ENCODE measurements around the gene PLVAP. TPM values are rescaled to one million over a fixed set of nuclear protein-coding genes. Genes with fewer than 3 reads are reported as not detected.
A peak's percentile ranks its signal among the peaks of the same experiment; 100 is the strongest.

PLVAP gene
- polyA plus RNA-seq, 1 experiment: not detected

DNA sequence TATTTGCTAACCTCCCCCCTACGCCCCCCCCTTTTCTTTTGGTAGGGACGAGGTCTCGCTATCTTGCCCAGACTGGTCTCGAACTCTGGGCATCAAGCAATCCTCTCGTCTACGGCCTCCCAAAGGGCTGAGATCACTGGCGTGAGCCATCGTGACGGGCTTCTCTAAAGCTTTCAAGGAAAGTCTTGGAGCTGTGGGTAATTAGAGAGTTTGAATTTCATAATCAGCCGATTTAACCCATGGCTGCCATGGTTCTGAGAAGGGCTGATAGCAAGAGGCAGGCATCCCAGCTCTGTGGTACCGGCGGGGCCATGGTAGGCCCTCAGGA lies 73.2 kb downstream of the PLVAP start:
- POLR2A ChIA-PET: no interaction called here
- Histone ChIP-seq H3K36me3 (ENCODE audit: control insufficient read depth, insufficient read depth, low read length) (peaks cover under 1% of the 10 kb centered on the region), H3K4me3 (ENCODE audit: low read depth, low read length) (no peak overlapping the region), H3K27me3 (ENCODE audit: control insufficient read depth, insufficient read depth, low read length) (no peaks in the 10 kb centered on the region)
- CTCF ChIA-PET: interaction anchor here (1.0 to 5.0 kb wide), 8 partner anchors 11 to 82 kb away, joined by 3 to 52 read pairs (median 6); no protein-coding TSS in a partner anchor
- DNase-seq (ENCODE audit: low read depth): no peak
- TF ChIP-seq CTCF (IDR thresholded peaks at IDR 0.05; ENCODE audit: insufficient read depth, low read depth, low read length): no peak

DNA sequence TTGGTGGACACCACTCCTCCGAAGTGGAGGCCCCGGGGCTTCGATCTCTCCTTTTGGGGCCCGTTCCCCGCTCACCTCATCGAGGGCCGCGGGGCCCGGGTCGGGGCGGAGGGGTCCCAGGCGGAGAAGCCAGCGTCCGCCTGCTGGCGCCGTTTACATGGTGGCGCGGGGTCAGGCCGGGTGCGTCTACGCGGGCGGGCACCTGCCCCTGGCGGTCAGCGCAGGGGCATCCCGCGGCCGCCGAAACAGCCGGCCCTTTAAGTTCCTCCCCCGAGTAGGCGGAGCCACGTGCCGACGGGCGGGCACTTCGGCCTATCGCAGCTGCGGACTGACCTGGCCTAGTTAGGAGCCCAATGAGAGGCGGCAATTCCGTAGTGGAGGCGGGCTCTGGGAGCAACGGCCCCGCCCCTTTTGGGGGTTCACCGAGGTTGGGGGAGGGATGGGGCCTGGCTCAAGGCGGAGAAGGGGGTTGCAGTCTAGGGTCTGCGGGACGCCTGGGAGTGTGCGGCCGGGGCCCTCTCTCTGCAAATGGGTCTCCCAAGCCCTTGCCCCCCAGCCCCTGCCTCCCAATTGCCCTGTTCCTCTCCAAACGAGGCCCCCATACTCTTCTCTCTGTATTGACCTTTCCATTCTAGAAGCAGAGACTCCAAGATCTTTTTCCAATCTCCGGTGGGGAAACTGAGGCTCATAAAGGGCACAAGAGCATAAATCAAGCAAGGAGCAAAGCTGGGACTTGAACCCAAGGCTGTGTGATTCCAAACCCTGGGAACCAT lies 73.8 kb downstream of the PLVAP start, which contains the start of gene ABHD8:
ABHD8 (minus strand) TSS at position 259 of the 773 bp plus-strand sequence. CDS start 1,809 bp downstream, outside the sequence.
- POLR2A ChIA-PET: no interaction called here
- CTCF ChIA-PET: interaction anchor here (0.7 to 5.0 kb wide), 11 partner anchors 10 to 170 kb away, joined by 3 to 52 read pairs (median 5); no protein-coding TSS in a partner anchor
- no peaks in the 10 kb centered on the region for H3K27me3 ChIP-seq (ENCODE audit: control insufficient read depth, insufficient read depth, low read length)
- peaks cover 1% of the 10 kb centered on the region for H3K36me3 ChIP-seq (ENCODE audit: control insufficient read depth, insufficient read depth, low read length)
- peak within 1 kb of the TSS; percentile 84 for H3K4me3 ChIP-seq (ENCODE audit: low read depth, low read length)
- peak; percentile 70 for DNase-seq (ENCODE audit: low read depth)
- peak; percentile 51 for TF ChIP-seq CTCF (IDR thresholded peaks at IDR 0.05; ENCODE audit: insufficient read depth, low read depth, low read length)

- ChIA-PET POLR2A (interaction anchor here (0.5 kb wide), 1 partner anchor 103 kb away, joined by 3 read pairs; the partner anchor contains the start of gene BST2), CTCF (interaction anchor here (1.0 to 5.0 kb wide), 5 partner anchors 9 to 171 kb away, joined by 3 to 52 read pairs (median 4); no protein-coding TSS in a partner anchor)
- no peak for TF ChIP-seq CTCF (IDR thresholded peaks at IDR 0.05; ENCODE audit: insufficient read depth, low read depth, low read length)
- H3K27me3 ChIP-seq (ENCODE audit: control insufficient read depth, insufficient read depth, low read length): no peaks in the 10 kb centered on the region
- DNase-seq (ENCODE audit: low read depth): no peak
- peaks cover 1% of the 10 kb centered on the region for H3K36me3 ChIP-seq (ENCODE audit: control insufficient read depth, insufficient read depth, low read length)
- H3K4me3 ChIP-seq (ENCODE audit: low read depth, low read length): peak overlapping the region; percentile 84
These were observed 74.6 kb downstream of the PLVAP start for GRCh38 chr19:17302391-17303166.

Other genes with a start within 250 kb of the PLVAP start
- 27.9 and 29.7 TPM in 2 replicates for gene USE1, start 162.0 kb downstream of the PLVAP start, polyA plus RNA-seq (2011; rRNA removed)
- 8.1 and 10.0 TPM in 2 replicates for gene OCEL1, start 151.1 kb downstream of the PLVAP start, polyA plus RNA-seq (2011; rRNA removed)
- 26.1 and 28.0 TPM in 2 replicates for gene NR2F6, start 131.4 kb downstream of the PLVAP start, polyA plus RNA-seq (2011; rRNA removed)
- gene USHBP1, start 112.6 kb downstream of the PLVAP start, polyA plus RNA-seq (2011; rRNA removed): not detected in 2 replicates
- 90.1 and 122 TPM in 2 replicates for gene BABAM1, start 109.9 kb downstream of the PLVAP start, polyA plus RNA-seq (2011; rRNA removed)
- 0.18 and 0.38 TPM in 2 replicates for gene ANKLE1, start 95.4 kb downstream of the PLVAP start, polyA plus RNA-seq (2011; rRNA removed)
- 7.1 and 11.0 TPM in 2 replicates for gene ABHD8, start 73.9 kb downstream of the PLVAP start, polyA plus RNA-seq (2011; rRNA removed)
- gene MRPL34, start 71.5 kb downstream of the PLVAP start, polyA plus RNA-seq (2011; rRNA removed): 19.9 and 26.3 TPM in 2 replicates
- gene DDA1, start 67.8 kb downstream of the PLVAP start, polyA plus RNA-seq (2011; rRNA removed): 52.7 and 55.6 TPM in 2 replicates
- 1.3 and 1.9 TPM in 2 replicates for gene ANO8, start 42.5 kb downstream of the PLVAP start, polyA plus RNA-seq (2011; rRNA removed)
- gene GTPBP3, start 39.8 kb downstream of the PLVAP start, polyA plus RNA-seq (2011; rRNA removed): 4.9 and 6.3 TPM in 2 replicates
- not detected in 2 replicates for gene CCDC194, start 16.9 kb upstream of the PLVAP start, polyA plus RNA-seq (2011; rRNA removed)
- gene BST2, start 28.3 kb upstream of the PLVAP start, polyA plus RNA-seq (2011; rRNA removed): 4.5 and 6.4 TPM in 2 replicates
- gene MVB12A, start 42.7 kb upstream of the PLVAP start, polyA plus RNA-seq (2011; rRNA removed): 29.4 and 47.3 TPM in 2 replicates
- gene TMEM221, start 71.3 kb upstream of the PLVAP start, polyA plus RNA-seq (2011; rRNA removed): 0.09 and 0.11 TPM in 2 replicates
- not detected in 2 replicates for gene NXNL1, start 83.6 kb upstream of the PLVAP start, polyA plus RNA-seq (2011; rRNA removed)
- gene SLC27A1, start 93.2 kb upstream of the PLVAP start, polyA plus RNA-seq (2011; rRNA removed): 12.0 and 18.8 TPM in 2 replicates
- 73.4 and 89.2 TPM in 2 replicates for gene PGLS, start 134.3 kb upstream of the PLVAP start, polyA plus RNA-seq (2011; rRNA removed)
- gene COLGALT1, start 178.3 kb upstream of the PLVAP start, polyA plus RNA-seq (2011; rRNA removed): 124 and 158 TPM in 2 replicates